GM18951 (cell line): ENCODE measurements around the gene PLA2G2F.

ENCODE experiments used
- POLR2A ChIP-seq: IDR thresholded peaks from 4 replicates; pipeline ENCODE4 v1.6.1; 2011; ENCODE audit warnings: mild to moderate bottlenecking; ENCODE audit not compliant: insufficient read length, insufficient read depth; ENCODE audit errors: extremely low read depth
- in situ Hi-C: fragments of 300-500 bp; cut with MboI; formaldehyde crosslinking; loops from one replicate; pipeline ENCODE4 v1.12.0; 2022; ENCODE audit warnings: low sequenced_read_pairs, mixed read lengths, inconsistent platforms; ENCODE audit not compliant: unreplicated experiment

PLA2G2F gene

GRCh38 chr1:20187103-20187812, 48.1 kb downstream of the PLA2G2F start:
- TF ChIP-seq POLR2A, result no peak
- in situ Hi-C loops, result no loop called here

GRCh38 chr1:20187813-20188454, 48.8 kb downstream of the PLA2G2F start:
- no peak for TF ChIP-seq POLR2A
- in situ Hi-C loops, result no loop called here

DNA sequence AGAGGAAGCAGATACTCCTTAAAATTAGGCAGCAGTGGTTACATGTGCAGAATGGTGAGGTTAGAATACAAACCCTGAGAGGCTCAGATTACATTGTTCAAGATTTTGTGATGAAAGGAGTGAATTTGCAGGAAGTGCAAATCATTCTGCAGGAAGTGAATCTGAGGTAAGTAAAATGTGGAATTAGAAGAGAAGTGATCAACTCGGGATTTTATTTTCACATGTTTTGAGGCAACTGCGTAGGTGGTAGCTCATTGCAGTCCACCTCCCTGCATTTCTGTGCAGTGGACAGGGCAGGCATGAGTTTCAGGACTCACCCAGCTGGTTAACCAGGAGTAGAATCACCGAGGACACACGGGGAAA, 49.3 kb downstream of the PLA2G2F start:
- TF ChIP-seq POLR2A, result no peak
- in situ Hi-C loops, result no loop called here

- in situ Hi-C loops, result no loop called here
- no peak for TF ChIP-seq POLR2A
Measured at GRCh38 chr1:20189664-20190063, 50.5 kb downstream of the PLA2G2F start.

GRCh38 chr1:20190256-20191160, 51.4 kb downstream of the PLA2G2F start:
- no peak for TF ChIP-seq POLR2A
- in situ Hi-C loops, result no loop called here

GRCh38 chr1:20191266-20191825, 52.2 kb downstream of the PLA2G2F start:
- in situ Hi-C loops, result no loop called here
- no peak for TF ChIP-seq POLR2A

DNA sequence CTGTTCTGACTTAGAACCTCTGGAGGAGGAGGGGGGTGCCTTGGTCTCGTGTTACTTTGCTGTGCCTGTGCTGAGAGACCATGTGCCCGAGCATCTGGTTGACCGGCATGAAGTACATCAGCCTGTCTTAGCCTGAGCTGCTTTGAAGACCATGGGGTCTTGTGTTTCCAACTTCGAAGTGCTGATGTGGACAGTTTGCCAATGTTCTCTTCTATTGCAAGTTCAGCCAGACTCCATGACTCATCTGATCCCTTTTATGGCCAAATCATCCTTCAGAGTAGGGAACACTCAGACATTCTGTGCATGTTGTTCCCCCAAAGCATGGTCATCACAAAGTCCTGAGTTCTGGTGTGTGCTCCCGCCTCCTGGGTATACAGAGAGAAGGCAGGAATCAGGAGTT, 53.2 kb downstream of the PLA2G2F start:
- no peak for TF ChIP-seq POLR2A
- in situ Hi-C loops, result no loop called here

- no peak for TF ChIP-seq POLR2A
- in situ Hi-C loops, result no loop called here
Measured at GRCh38 chr1:20192871-20193411, 53.8 kb downstream of the PLA2G2F start.

- no peak for TF ChIP-seq POLR2A
- in situ Hi-C loops, result no loop called here
Measured at GRCh38 chr1:20194224-20194623, 55.1 kb downstream of the PLA2G2F start.

DNA sequence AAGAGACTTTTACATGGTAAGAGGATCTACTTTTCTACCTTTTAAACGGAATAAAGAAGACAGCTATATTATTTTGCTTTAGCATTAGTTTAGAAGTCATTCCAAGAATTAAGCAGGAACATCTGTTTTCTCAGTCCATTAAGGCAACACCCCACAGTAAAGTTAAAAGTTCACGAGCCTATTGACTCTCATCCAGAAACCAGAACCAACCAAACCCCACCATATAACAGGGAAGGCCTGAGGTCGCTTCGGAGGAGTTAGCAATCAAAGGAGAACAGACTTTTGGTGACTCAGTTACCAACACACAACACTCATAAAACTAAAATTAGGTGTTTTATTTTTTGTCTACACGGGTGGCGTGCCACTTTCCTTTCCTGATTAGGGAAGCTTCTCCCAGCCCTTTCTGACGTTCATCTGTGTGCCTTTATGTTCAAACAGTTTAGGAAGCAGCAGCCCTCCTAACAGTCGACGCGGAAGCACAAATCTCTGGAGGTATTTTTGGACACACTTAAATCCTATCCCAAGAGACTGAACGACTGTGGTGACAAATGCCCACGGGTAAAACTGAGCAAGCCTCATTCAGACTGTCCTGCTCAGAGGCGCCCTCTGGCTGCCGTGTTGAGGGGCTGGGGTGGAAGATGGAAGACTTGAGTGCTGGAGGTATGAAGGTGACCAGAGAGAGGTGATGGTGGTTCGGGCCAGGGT, 55.8 kb downstream of the PLA2G2F start:
- TF ChIP-seq POLR2A, result no peak
- in situ Hi-C loops, result no loop called here

DNA sequence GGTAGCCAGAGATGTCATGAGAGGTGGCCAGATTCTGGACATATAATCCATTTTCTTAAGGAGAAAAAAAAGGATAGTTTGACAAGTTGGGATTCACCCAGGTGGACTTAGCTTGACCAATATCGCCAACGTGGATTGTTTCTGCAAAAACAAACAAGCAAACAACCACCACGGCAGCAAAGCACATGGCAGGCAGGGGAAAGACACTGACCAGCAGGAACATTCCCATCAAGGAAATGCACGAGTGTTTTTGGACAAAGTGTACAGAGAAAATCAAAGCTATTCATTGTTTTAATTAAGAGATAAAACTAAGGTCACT, 56.3 kb downstream of the PLA2G2F start:
- no peak for TF ChIP-seq POLR2A
- in situ Hi-C loops, result no loop called here

- in situ Hi-C loops, result no loop called here
- TF ChIP-seq POLR2A, result no peak
Measured at GRCh38 chr1:20197329-20197791, 58.2 kb downstream of the PLA2G2F start.
